BJ (cell line): ENCODE measurements around the gene COPS2. TPM values are rescaled to one million over a fixed set of nuclear protein-coding genes. Genes with fewer than 3 reads are reported as not detected.
"Not testable (repeated sequence)": the region's sequence is repeated elsewhere in the genome, so short reads cannot be mapped to it uniquely, and the experiment has no call there.

Experiments
- CTCF ChIA-PET: fragments of 350-600 bp; formaldehyde crosslinking; extraction: SDS; loops from one replicate; lab custom pipeline; 2021; ENCODE audit warnings: antibody characterized with exemption, inconsistent platforms; lab: Yijun Ruan, JAX
- POLR2A ChIA-PET: fragments of 300-600 bp; sonication (Branson Sonifier 250); formaldehyde crosslinking; extraction: SDS; loops from one replicate; lab custom pipeline; 2021; ENCODE audit warnings: antibody characterized with exemption; lab: Charles Lee
- DNase-seq: peaks from one replicate; pipeline ENCODE4 v3.0.0-alpha.2; 2011; ENCODE audit warnings: low read depth
- H3K27me3 ChIP-seq: 2 replicates; pipeline ENCODE4 v1.6.0; 2011; ENCODE audit warnings: low read length; ENCODE audit not compliant: control insufficient read depth, insufficient read depth
- H3K36me3 ChIP-seq: 2 replicates; pipeline ENCODE4 v1.5.1; 2011; ENCODE audit warnings: low read length; ENCODE audit not compliant: control insufficient read depth, insufficient read depth
- H3K4me3 ChIP-seq: 2 replicates; pipeline ENCODE4 v1.5.1; 2011; ENCODE audit warnings: low read depth, mild to moderate bottlenecking, control low read depth, low read length
- polyA plus RNA-seq: library from polyadenylated mRNA; depleted of rRNA; stranded (reverse); fragments of >200 nt; gene quantifications from 2 replicates; pipeline ENCODE4 v1.2.3, GENCODE V29; 2011
- TF ChIP-seq, protein P1 (sequence below): IDR thresholded peaks from 2 replicates; pipeline ENCODE4 v1.5.1; 2011; ENCODE audit warnings: low read depth, mild to moderate bottlenecking, control low read depth, inconsistent platforms, low read length, moderate library complexity; ENCODE audit not compliant: insufficient read depth

Gene COPS2
- polyA plus RNA-seq, 1 experiment: 26.3 TPM

DNA sequence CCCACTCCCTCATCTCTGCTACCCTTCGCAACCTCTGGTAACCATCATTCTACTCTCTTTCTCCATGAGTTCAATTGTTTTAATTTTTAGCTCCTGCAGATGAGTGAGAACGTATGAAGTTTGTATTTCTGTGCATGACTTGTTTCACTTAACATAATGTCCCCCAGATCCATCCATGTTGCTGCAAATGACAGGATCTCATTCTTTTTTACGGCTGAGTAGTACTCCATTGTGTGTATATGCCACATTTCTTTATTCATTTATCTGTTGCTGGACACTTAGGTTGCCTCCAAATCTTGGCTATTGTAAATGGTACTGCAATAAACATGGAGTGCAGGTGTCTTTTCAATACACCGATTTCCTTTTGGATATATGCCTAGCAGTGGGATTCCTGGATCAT is 26.7 kb upstream of the COPS2 start:
- Histone ChIP-seq H3K36me3 (no peaks in the 10 kb centered on the region; the same call in 1 of the 2 replicates), H3K4me3 (no peak overlapping the region), H3K27me3 (no peaks in the 10 kb centered on the region)
- ChIA-PET CTCF (no interaction called here), POLR2A (no interaction called here)
- TF ChIP-seq, protein P1, sequence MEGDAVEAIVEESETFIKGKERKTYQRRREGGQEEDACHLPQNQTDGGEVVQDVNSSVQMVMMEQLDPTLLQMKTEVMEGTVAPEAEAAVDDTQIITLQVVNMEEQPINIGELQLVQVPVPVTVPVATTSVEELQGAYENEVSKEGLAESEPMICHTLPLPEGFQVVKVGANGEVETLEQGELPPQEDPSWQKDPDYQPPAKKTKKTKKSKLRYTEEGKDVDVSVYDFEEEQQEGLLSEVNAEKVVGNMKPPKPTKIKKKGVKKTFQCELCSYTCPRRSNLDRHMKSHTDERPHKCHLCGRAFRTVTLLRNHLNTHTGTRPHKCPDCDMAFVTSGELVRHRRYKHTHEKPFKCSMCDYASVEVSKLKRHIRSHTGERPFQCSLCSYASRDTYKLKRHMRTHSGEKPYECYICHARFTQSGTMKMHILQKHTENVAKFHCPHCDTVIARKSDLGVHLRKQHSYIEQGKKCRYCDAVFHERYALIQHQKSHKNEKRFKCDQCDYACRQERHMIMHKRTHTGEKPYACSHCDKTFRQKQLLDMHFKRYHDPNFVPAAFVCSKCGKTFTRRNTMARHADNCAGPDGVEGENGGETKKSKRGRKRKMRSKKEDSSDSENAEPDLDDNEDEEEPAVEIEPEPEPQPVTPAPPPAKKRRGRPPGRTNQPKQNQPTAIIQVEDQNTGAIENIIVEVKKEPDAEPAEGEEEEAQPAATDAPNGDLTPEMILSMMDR: no peak
- no peak for DNase-seq

DNA sequence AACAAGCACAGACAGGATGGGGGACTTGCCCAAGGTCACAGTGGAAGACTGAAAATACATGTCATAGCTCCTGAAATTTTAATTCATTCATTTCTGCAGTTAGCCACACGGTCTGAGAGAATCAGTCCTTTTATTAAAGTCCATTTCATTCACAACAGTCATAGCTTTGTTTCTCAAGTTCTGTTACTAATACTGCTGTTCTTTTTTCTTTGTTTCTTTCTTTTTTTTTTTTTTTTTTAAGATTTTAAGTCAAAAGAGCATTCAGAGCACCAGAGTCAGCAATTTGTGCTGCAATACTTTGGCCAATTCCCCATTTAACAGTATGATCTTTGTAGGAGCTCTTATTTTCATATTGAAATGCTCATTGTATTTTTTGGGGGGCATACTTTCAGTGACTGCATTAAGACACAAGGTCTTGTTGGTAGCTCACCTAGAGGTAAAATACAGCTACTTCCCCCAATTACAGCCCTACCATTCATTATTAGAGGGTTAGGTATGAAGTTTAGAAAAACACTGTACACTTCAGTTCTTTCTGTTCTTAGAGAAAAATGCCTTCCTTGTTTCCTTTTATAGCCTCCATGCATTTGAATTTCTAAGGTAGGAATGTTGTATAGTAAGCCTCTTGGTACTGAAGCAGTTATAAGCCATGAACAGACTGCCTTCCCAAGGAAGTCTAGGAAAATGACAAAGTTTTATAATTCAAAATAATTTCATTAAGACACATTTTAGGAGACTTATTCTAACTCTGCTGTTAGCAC is 24.2 kb upstream of the COPS2 start:
- DNase-seq: no peak
- Histone ChIP-seq H3K27me3 (no peaks in the 10 kb centered on the region), H3K36me3 (no peaks in the 10 kb centered on the region; the same call in 1 of the 2 replicates), H3K4me3 (no peak overlapping the region)
- CTCF ChIA-PET: no interaction called here
- POLR2A ChIA-PET: interaction anchor here (0.6 kb wide), 1 partner anchor 10 kb away, joined by 4 read pairs; the partner anchor contains the start of gene GALK2
- TF ChIP-seq, protein P1: no peak

GRCh38 chr15:49178497-49178896 is 23.1 kb upstream of the COPS2 start:
- H3K4me3 ChIP-seq: no peak overlapping the region
- H3K36me3 ChIP-seq: no peaks in the 10 kb centered on the region; the same call in 1 of the 2 replicates
- ChIA-PET CTCF (interaction anchor here (0.9 kb wide), 2 partner anchors 9 to 18 kb away, joined by 3 to 4 read pairs; partner anchors contain the start of gene GALK2), POLR2A (no interaction called here)
- TF ChIP-seq, protein P1: no peak
- no peaks in the 10 kb centered on the region for H3K27me3 ChIP-seq
- no peak for DNase-seq

DNA sequence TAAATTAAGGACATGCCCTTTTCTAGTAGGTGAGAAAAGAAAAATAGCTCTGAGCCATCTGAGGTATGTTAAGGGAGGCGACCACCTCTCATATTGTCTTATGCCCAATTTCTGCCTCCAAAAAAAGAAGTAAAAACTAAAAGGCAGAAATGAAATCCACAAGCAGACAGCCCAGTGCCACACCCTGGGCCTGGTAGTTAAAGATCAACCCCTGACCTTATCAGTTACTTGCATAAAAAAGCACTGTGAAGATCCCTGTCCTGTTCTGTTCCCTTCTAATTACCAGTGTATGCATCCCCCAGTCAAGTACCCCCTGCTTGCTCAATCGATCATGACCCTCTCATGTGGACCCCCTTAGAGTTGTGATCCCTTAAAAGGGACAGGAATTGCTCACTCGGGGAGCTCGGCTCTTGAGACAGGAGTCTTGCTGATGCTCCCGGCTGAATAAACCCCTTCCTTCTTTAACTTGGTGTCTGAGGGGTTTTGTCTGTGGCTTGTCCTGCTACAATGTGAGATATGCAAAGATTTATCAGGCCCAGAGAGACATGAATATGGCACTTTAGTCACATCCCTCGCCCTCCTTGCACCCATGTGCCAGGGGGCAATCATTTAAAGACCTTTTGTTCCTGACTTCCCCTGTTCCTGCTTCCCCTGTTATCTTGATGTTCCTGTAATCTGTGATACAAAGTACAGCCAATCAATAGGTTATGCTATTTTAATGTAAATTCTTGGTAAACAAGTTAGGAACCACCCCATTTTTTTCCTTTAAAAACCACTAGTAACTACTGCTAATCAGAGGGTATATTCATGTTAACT is 20.4 kb upstream of the COPS2 start:
- H3K36me3 ChIP-seq, H3K27me3 ChIP-seq, POLR2A ChIA-PET, DNase-seq, H3K4me3 ChIP-seq: not testable (repeated sequence)
- CTCF ChIA-PET: interaction anchor here (1.0 kb wide), 1 partner anchor 23 kb away, joined by 3 read pairs; no protein-coding TSS in a partner anchor

DNA sequence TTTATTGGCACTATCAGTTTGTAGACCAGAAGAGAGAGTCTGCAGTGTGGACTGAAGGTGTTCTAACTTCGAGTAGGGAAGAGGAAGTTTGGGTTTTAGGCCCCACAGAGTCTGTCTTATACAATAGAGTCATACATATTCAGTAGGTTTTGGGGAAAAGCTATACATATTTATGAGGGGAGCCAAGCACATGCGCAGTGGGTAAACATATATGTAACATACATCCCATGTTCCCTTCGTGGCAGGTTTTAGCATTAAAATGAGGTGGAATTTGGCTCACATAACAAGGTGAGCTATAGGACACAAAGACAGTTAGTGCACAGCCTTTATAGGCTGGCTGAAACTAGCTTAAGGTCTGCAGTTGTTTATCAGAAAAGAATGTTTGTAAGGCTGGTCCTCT is 19.5 kb upstream of the COPS2 start:
- TF ChIP-seq, protein P1: no peak
- no peak for DNase-seq
- no peaks in the 10 kb centered on the region; the same call in 1 of the 2 replicates for H3K36me3 ChIP-seq
- H3K27me3 ChIP-seq: no peaks in the 10 kb centered on the region
- POLR2A ChIA-PET: no interaction called here
- H3K4me3 ChIP-seq: no peak overlapping the region
- CTCF ChIA-PET: interaction anchor here (1.0 kb wide), 1 partner anchor 24 kb away, joined by 3 read pairs; no protein-coding TSS in a partner anchor
